Activated CD4-positive, alpha-beta T cell treated with anti-CD3 and anti-CD28 coated beads, Interleukin-2, amount 50 U/mL, for 4 hours (primary cell): ENCODE measurements around the gene CEP170B.
"Not testable (repeated sequence)": the region's sequence is repeated elsewhere in the genome, so short reads cannot be mapped to it uniquely, and the experiment has no call there.

Experiments
- DNase-seq, 2 experiments: peaks; one replicate each; pipeline ENCODE4 v3.0.0-alpha.2; 2020

The CEP170B gene

GRCh38 chr14:104933746-104934733 lies 69.0 kb downstream of the CEP170B start:
- DNase-seq: no peak

GRCh38 chr14:104935026-104935650 lies 70.1 kb downstream of the CEP170B start:
- no peak for DNase-seq

GRCh38 chr14:104935955-104936354 lies 70.9 kb downstream of the CEP170B start:
- DNase-seq: no peak

- no peak for DNase-seq
Observed at GRCh38 chr14:104936361-104937155, 71.5 kb downstream of the CEP170B start.

DNA sequence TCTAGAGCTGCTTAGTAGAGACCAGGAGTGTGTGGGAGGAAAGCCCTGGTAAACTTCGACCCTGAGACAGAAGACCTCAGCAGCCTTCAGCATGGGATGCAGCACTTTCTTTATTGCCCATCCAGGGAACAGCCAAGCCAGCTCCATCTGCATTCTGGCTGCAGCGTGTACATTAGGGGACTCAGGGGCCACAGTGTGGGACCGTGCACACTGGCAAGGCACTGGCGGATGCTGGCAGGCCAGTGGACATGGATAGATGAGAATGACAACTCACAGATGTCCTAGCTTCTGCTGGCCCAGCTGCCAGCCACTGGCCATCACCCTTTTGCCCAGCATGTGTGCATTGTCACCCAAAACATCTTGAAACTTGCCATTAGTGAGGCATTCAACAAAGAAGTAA lies 72.1 kb downstream of the CEP170B start:
- no peak for DNase-seq

DNA sequence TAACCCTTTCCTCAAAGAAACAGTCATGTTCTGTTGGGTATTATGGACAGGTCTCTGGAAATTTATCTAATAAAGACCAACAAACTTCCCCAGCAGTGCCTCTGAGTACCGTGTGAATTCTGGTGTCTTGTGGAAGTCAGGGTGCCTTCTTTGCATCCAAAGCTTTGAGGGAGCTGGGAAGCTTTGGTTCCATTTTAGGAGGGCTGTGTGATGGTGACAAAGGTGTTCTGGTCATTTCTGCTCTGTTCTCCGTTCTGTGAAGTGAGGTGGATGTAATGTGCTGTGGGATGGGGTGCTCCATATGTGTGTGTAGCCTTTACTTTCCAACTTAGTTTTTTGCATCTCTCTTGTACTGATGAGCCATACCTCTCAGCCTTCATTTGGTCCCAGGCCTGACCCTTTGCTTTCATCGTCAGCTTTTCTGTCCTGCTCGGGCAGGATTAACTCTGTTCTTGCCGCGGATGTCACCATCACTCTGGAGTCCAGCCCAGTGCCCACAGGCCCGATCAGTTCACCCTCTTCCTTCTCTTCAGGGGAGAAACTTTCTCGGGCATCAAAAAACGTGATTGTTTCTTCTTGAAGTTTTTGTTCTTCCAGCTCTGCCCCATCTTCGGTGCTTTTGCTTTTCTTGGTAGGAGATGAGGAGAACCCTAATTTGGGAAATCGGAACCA lies 72.8 kb downstream of the CEP170B start:
- no peak for DNase-seq

DNA sequence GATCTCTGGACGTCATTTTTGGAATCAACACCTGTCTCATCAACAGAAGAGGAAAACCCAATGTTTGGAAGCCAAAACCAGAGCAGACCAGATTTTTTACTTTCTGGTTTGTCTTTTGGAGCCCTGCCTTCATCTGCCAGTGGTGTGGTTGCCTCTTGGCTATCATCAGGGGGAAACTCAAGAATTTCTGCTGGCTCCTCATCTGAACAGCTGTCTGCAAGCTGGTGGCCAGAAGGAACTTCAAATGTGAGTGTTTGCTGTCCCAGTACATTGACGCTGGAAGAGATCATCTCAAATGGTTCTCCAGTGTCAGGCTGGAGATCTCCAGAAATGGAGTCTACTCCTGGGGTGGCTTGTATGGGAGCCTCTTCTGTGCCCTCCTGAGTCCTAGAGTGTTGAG lies 73.4 kb downstream of the CEP170B start:
- no peak for DNase-seq

DNA sequence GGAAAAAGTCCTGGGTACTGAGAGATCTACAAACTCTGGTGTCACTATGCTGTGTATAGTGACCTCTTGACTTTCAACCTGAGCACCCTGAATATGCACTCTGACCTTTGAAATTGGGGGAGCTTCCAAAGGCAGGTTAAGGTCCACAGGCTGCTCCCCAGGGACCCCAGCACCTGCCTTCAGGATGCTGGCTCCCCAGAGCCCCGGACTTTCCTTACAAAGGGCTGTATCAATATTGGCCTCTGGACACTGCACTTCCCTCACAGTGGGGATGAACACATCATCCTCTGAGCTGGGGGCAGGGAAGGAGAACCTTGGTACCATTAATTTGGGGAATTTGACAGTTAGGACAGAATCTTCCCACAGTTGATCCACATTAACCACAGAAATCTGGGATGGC lies 73.9 kb downstream of the CEP170B start:
- DNase-seq: no peak

GRCh38 chr14:104939666-104940410 lies 74.8 kb downstream of the CEP170B start:
- DNase-seq: no peak

DNA sequence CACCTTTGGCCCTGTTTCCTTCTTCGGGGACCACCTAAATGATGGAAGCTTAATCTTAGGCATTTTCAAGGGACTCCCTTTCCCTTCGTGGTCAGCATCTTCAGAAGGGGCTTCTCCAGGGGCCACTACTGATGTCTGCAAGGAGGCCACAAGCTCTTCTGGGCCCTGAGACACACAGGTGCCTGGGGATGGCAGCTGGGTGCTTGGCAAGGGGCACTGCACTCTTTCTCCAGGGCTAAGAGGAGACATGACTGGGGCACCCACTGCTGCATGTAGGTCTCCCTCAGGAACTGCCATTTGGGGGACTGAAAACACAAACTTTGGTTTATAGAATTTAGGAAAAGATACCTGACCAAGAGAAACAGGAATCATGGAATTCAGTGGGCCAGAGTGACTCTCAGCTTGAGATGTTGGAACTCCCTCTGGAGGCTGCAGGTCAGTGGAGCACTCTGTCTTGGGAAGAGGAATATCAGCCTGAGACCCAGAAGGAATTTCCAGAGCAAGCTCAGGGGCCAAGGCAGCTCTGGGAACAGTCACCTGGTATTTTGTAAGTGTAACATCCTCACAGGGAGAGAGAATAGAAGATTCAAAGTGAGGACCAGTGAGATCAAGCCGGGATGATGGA lies 75.6 kb downstream of the CEP170B start:
- DNase-seq: no peak

DNA sequence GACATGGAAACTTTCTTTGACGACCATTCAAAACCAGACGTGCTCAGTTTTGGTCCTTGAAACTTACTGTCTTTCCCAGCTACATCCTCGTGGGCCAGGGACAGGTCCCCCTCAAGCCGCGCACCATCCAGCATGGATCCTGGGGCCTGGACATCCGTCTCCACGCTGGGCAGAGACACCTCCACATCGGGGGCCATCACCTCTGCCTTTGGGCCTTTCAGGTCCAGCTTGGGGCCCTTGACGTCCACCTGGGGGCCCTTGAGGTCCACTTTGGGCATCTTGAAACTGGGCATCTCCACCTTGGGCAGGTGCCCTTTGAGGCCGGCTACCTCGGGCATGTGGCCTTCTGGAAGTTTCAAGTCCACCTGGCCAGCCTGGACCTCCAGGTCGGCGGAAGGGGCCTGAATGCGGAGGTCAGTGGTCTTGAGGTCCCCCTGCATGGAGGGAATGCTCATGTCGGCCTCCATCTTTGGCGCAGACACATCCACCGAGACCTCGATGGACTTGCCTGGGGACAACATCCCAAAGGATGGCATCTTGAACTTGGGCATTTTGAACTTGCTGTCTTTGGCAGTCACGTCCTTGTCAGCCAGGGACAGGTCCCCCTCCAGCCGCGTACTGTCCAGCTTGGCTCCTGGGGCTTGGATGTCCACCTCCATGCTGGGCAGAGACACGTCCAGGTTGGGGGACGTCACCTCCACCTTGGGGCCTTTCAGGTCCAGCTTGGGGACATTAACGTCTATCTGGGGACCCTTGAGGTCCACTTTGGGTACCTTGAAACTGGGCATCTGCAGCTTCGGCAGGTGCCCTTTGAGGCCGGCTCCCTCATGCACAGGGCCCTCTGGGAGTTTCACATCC lies 76.7 kb downstream of the CEP170B start:
- DNase-seq: no peak

DNA sequence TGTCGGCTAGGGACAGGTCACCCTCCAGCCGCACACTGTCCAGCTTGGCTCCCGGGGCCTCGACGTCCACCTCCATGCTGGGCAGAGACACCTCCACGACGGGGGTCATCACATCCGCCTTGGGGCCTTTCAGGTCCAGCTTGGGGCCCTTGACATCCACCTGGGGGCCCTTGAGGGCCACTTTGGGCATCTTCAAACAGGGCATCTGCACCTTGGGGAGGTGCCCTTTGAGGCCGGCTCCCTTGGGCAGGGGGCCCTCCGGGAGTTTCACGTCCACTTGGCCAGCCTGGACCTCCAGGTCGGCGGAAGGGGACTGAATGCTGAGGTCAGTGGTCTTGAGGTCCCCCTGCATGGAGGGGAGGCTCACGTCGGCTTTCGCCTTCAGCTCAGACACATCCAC lies 77.5 kb downstream of the CEP170B start:
- no peak for DNase-seq

GRCh38 chr14:104943216-104944015 lies 78.3 kb downstream of the CEP170B start:
- DNase-seq: not testable (repeated sequence)

GRCh38 chr14:104944016-104944308 lies 78.9 kb downstream of the CEP170B start:
- DNase-seq: not testable (repeated sequence)

DNA sequence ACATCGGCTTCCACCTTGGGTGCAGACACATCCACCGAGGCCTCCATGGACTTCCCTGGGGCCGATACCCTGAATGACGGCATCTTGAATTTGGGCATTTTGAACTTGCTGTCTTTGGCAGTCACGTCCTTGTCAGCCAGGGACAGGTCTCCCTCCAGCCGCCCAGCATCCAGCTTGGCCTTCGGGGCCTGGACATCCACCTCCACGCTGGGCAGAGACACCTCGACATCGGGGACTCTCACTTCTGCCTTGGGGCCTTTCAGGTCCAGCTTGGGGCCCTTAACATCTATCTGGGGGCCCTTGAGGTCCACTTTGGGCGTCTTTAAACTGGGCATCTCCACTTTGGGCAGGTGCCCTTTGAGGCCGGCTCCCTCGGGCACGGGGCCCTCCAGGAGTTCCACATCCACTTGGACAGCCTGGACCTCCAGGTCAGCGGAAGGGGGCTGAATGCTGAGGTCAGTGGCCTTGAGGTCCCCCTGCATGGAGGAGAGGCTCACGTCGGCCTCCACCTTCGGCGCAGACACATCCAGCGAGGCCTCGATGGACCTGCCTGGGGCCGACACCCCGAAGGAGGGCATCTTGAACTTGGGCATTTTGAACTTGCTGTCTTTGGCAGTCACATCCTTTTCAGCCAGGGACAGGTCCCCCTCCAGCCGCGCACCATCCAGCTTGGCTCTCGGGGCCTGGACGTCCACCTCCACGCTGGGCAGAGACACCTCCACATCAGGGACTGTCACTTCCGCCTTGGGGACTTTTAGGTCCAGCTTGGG lies 79.6 kb downstream of the CEP170B start:
- DNase-seq: not testable (repeated sequence)

GRCh38 chr14:104945266-104945665 lies 80.2 kb downstream of the CEP170B start:
- not testable (repeated sequence) for DNase-seq
